ENCODE data around the gene SH3BGRL3. TPM values are rescaled to one million over a fixed set of nuclear protein-coding genes. Genes with fewer than 3 reads are reported as not detected.
A peak's percentile ranks its signal among the peaks of the same experiment; 100 is the strongest.
"Not testable (repeated sequence)": the region's sequence is repeated elsewhere in the genome, so short reads cannot be mapped to it uniquely, and the experiment has no call there.

The SH3BGRL3 gene
- total RNA-seq, 1 donor: 59.2 TPM

- not testable (repeated sequence) for H3K4me3 ChIP-seq (ENCODE audit: low read length); H3K9me3 ChIP-seq (ENCODE audit: low read depth, low read length); H3K27me3 ChIP-seq (ENCODE audit: insufficient read depth, low read length)
- peaks cover 61% of the 10 kb centered on the region for H3K4me1 ChIP-seq (ENCODE audit: insufficient read depth, low read length)
Observed at GRCh38 chr1:26292735-26293134, 12.8 kb downstream of the SH3BGRL3 start.

- no peaks in the 10 kb centered on the region for H3K27me3 ChIP-seq (ENCODE audit: insufficient read depth, low read length)
- H3K9me3 ChIP-seq (ENCODE audit: low read depth, low read length): no peaks in the 10 kb centered on the region
- peaks cover 60% of the 10 kb centered on the region for H3K4me1 ChIP-seq (ENCODE audit: insufficient read depth, low read length)
- H3K4me3 ChIP-seq (ENCODE audit: low read length): no peak overlapping the region
Observed at GRCh38 chr1:26293911-26294463, 14.1 kb downstream of the SH3BGRL3 start.

- no peaks in the 10 kb centered on the region for H3K9me3 ChIP-seq (ENCODE audit: low read depth, low read length)
- H3K27me3 ChIP-seq (ENCODE audit: insufficient read depth, low read length): no peaks in the 10 kb centered on the region
- no peak overlapping the region for H3K4me3 ChIP-seq (ENCODE audit: low read length)
- H3K4me1 ChIP-seq (ENCODE audit: insufficient read depth, low read length): peaks cover 57% of the 10 kb centered on the region
Observed at GRCh38 chr1:26295194-26296138, 15.6 kb downstream of the SH3BGRL3 start.

- no peaks in the 10 kb centered on the region for H3K27me3 ChIP-seq (ENCODE audit: insufficient read depth, low read length)
- peaks cover 47% of the 10 kb centered on the region for H3K4me1 ChIP-seq (ENCODE audit: insufficient read depth, low read length)
- H3K9me3 ChIP-seq (ENCODE audit: low read depth, low read length): no peaks in the 10 kb centered on the region
- H3K4me3 ChIP-seq (ENCODE audit: low read length): no peak overlapping the region
Observed at GRCh38 chr1:26296340-26297056, 16.6 kb downstream of the SH3BGRL3 start.

GRCh38 chr1:26297057-26297790, 17.3 kb downstream of the SH3BGRL3 start:
- Histone ChIP-seq H3K9me3 (ENCODE audit: low read depth, low read length) (no peaks in the 10 kb centered on the region), H3K27me3 (ENCODE audit: insufficient read depth, low read length) (no peaks in the 10 kb centered on the region), H3K4me3 (ENCODE audit: low read length) (no peak overlapping the region), H3K4me1 (ENCODE audit: insufficient read depth, low read length) (peaks cover 39% of the 10 kb centered on the region)

GRCh38 chr1:26297791-26298124, 17.9 kb downstream of the SH3BGRL3 start:
- no peaks in the 10 kb centered on the region for H3K27me3 ChIP-seq (ENCODE audit: insufficient read depth, low read length)
- peaks cover 34% of the 10 kb centered on the region for H3K4me1 ChIP-seq (ENCODE audit: insufficient read depth, low read length)
- no peaks in the 10 kb centered on the region for H3K9me3 ChIP-seq (ENCODE audit: low read depth, low read length)
- no peak overlapping the region for H3K4me3 ChIP-seq (ENCODE audit: low read length)

- H3K9me3 ChIP-seq (ENCODE audit: low read depth, low read length): no peaks in the 10 kb centered on the region
- H3K27me3 ChIP-seq (ENCODE audit: insufficient read depth, low read length): no peaks in the 10 kb centered on the region
- peaks cover 44% of the 10 kb centered on the region for H3K4me1 ChIP-seq (ENCODE audit: insufficient read depth, low read length)
- no peak overlapping the region for H3K4me3 ChIP-seq (ENCODE audit: low read length)
Observed at GRCh38 chr1:26300578-26301275, 20.8 kb downstream of the SH3BGRL3 start.

GRCh38 chr1:26302733-26303405, 23.0 kb downstream of the SH3BGRL3 start:
- H3K4me1 ChIP-seq (ENCODE audit: insufficient read depth, low read length): peaks cover 61% of the 10 kb centered on the region

GRCh38 chr1:26305667-26306289, 25.9 kb downstream of the SH3BGRL3 start:
- no peaks in the 10 kb centered on the region for H3K27me3 ChIP-seq (ENCODE audit: insufficient read depth, low read length)
- H3K9me3 ChIP-seq (ENCODE audit: low read depth, low read length): no peaks in the 10 kb centered on the region
- peaks cover 65% of the 10 kb centered on the region for H3K4me1 ChIP-seq (ENCODE audit: insufficient read depth, low read length)
- peak overlapping the region; percentile 78 for H3K4me3 ChIP-seq (ENCODE audit: low read length)

More at GRCh38 chr1:26302733-26303405, 23.0 kb downstream of the SH3BGRL3 start:
- Histone ChIP-seq H3K9me3 (ENCODE audit: low read depth, low read length) (no peaks in the 10 kb centered on the region), H3K4me3 (ENCODE audit: low read length) (no peak overlapping the region), H3K27me3 (ENCODE audit: insufficient read depth, low read length) (no peaks in the 10 kb centered on the region)

- no peaks in the 10 kb centered on the region for H3K27me3 ChIP-seq (ENCODE audit: insufficient read depth, low read length)
- H3K9me3 ChIP-seq (ENCODE audit: low read depth, low read length): no peaks in the 10 kb centered on the region
- H3K4me3 ChIP-seq (ENCODE audit: low read length): peak within 1 kb of the TSS; percentile 78
- H3K4me1 ChIP-seq (ENCODE audit: insufficient read depth, low read length): peaks cover 68% of the 10 kb centered on the region
Observed at GRCh38 chr1:26306290-26307229, 26.7 kb downstream of the SH3BGRL3 start, which contains the start of gene UBXN11. TSS of gene UBXN11 (minus strand) at chr1:26306636. CDS start at chr1:26302883, 3,753 bp downstream.

GRCh38 chr1:26307363-26307781, 27.5 kb downstream of the SH3BGRL3 start:
- peaks cover 68% of the 10 kb centered on the region for H3K4me1 ChIP-seq (ENCODE audit: insufficient read depth, low read length)
- no peak overlapping the region for H3K4me3 ChIP-seq (ENCODE audit: low read length)
- H3K27me3 ChIP-seq (ENCODE audit: insufficient read depth, low read length): no peaks in the 10 kb centered on the region
- no peaks in the 10 kb centered on the region for H3K9me3 ChIP-seq (ENCODE audit: low read depth, low read length)

- not testable (repeated sequence) for H3K27me3 ChIP-seq (ENCODE audit: insufficient read depth, low read length); H3K9me3 ChIP-seq (ENCODE audit: low read depth, low read length)
- Histone ChIP-seq H3K4me3 (ENCODE audit: low read length) (peak overlapping the region; percentile 4), H3K4me1 (ENCODE audit: insufficient read depth, low read length) (peaks cover 73% of the 10 kb centered on the region)
Observed at GRCh38 chr1:26307966-26308899, 28.3 kb downstream of the SH3BGRL3 start.
